Effector memory CD8-positive, alpha-beta T cell (primary cell): ENCODE measurements around the gene SNU13.
"Not testable (repeated sequence)": the region's sequence is repeated elsewhere in the genome, so short reads cannot be mapped to it uniquely, and the experiment has no call there.

Experiments used
- ATAC-seq: fragments of 150-1000 bp; cut with Tn5 transposase; replicated peaks from 2 replicates; pipeline ENCODE4 v1.10.0; 2021; ENCODE audit warnings: mild to moderate bottlenecking, moderate library complexity
- DNase-seq, 3 experiments: peaks; one replicate each; pipeline ENCODE4 v3.0.0; 2021
- H3K27ac Mint-ChIP-seq, 2 donors: one replicate each; pipeline ENCODE4 v1.8.0; 2022; ENCODE audit warnings: mild to moderate bottlenecking in 2 of 2, mixed read lengths in 2 of 2, moderate library complexity in 2 of 2
- H3K27me3 Mint-ChIP-seq, 2 donors: one replicate each; pipeline ENCODE4 v1.8.0; 2022; ENCODE audit warnings: mixed read lengths in 2 of 2
- H3K36me3 Mint-ChIP-seq: one replicate; pipeline ENCODE4 v1.8.0; 2022; ENCODE audit warnings: mild to moderate bottlenecking, moderate library complexity, mixed read lengths; ENCODE audit not compliant: insufficient read depth
- H3K4me1 Mint-ChIP-seq, 2 donors: one replicate each; pipeline ENCODE4 v1.8.0; 2022; ENCODE audit warnings: low read depth in 2 of 2, mixed read lengths in 2 of 2
- H3K4me3 Mint-ChIP-seq, 2 donors: one replicate each; pipeline ENCODE4 v1.8.0; 2022; ENCODE audit warnings: mild to moderate bottlenecking in 2 of 2, mixed read lengths in 2 of 2, moderate library complexity in 2 of 2
- H3K9me3 Mint-ChIP-seq, 2 donors: one replicate each; pipeline ENCODE4 v1.8.0; 2022; ENCODE audit warnings: mixed read lengths in 2 of 2
- total RNA-seq, 9 experiments: gene quantifications; one replicate each; lab custom pipeline; 2026; lab: John Stamatoyannopoulos, UW

Gene SNU13
- total RNA-seq: 59.6 to 187 (median 89.7) reads per million in 9 experiments

DNA sequence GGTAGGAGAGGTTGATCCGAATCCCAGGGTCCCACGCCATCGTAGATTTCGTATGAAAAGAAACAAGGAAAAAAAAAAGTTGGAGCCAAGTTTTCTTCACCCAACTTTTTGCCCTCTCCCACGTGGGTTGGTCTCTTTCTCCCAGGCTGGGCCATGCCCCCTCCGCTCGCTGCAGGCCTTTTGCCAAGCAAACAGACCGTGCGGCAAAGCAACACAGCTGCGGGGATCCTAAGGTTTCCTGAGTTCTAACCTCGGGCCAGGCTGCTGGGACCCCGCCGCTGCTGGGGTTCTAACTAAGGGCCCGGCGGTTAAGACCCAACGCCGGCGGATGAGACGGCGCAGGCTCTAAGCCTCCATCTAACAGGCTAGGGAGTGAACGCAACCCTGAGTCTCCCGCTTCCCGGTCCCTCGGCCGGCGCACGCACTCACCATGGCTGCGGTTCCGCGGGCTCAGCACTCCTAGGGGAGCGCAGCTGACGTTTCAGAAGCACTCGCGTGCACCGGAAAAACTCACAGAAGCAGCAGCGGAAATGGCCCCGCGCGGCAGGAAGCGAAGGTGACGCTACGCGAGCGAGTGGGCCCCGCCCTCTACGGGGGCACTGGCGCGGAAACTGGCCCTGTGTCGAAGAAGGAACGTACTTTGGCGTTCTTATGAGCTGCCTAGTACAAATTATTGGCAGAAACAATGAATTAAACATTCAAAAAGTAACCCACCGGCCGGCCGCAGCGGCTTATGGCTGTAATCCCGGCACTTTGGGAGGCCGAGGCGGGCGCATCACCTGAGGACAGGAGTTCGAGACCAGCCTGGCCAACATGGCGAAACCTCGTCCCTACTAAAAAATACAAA is at the start of gene SNU13:
SNU13 (minus strand) TSS at position 503 of the 847 bp plus-strand sequence; CDS start at position 432, 71 bp downstream.
- Mint-ChIP-seq H3K4me3 (peak within 1 kb of the TSS; percentile 94 to 95), H3K9me3 (no peaks in the 10 kb centered on the region), H3K36me3 (peaks cover 24% of the 10 kb centered on the region), H3K27me3 (no peaks in the 10 kb centered on the region), H3K27ac (peak within 1 kb of the TSS; percentile 99), H3K4me1 (peaks cover 15 to 21% of the 10 kb centered on the region in 2 donors)
- peak; percentile 86 to 87 (median 87) for DNase-seq
- ATAC-seq: peak; percentile 95

DNA sequence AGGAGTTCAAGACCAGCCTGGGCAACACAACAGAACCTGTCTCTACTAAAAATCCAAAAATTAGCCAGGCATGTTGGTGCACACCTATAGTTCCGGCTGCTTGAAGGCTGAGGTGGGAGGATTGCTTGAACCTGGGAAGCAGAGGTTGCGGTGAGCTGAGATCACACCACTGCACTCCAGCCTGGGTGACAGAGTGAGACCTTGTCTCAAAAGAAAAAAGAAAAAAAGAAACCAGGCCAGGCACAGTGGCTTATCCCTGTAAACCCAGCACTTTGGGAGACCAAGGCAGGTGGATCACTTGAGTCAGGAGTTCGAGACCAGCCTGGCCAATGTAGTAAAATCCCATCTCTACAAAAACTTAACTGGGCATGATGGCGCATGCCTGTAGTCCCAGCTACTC is 44.6 kb upstream of the SNU13 start:
- H3K4me3 Mint-ChIP-seq, H3K4me1 Mint-ChIP-seq, H3K27me3 Mint-ChIP-seq, DNase-seq, H3K9me3 Mint-ChIP-seq, H3K36me3 Mint-ChIP-seq, ATAC-seq, H3K27ac Mint-ChIP-seq: not testable (repeated sequence)

DNA sequence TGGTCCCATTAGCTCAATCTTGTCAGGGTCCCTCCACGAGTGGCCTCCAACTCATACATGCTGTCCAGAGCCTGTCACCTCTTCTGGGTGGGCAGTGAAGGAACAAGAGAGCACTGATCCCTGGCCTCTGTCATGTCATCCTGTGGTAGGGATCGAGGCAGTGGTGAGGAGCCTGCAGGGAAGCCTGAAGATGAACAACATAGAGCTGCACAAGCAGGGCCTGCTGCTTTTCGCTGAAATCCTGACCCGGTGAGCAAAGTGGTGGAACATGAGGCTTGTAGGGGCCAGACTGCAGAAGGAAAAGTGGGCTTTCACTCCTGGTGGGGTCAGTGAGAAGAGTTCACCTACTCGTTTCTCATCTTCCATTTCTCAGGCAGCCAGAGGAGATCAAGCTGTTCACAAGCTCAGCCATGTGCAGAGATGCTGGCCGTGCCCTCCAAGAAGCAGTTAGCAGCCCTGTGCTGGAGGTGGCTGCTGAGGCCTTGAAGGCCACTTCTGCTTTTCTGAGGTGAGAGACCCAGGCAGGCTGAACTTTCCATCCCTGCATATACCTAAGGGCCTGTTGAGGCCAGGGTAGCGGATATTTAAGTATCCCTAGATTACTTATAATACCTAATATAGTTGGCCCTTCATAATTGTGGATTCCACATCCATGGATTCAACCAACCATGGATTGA is 43.6 kb upstream of the SNU13 start:
- H3K27ac Mint-ChIP-seq: no peak overlapping the region
- H3K4me3 Mint-ChIP-seq: no peak overlapping the region
- no peaks in the 10 kb centered on the region for H3K27me3 Mint-ChIP-seq
- no peaks in the 10 kb centered on the region for H3K9me3 Mint-ChIP-seq
- DNase-seq: no peak
- H3K4me1 Mint-ChIP-seq: no peaks in the 10 kb centered on the region
- no peaks in the 10 kb centered on the region for H3K36me3 Mint-ChIP-seq
- no peak for ATAC-seq

GRCh38 chr22:41731609-41732008 is 42.9 kb upstream of the SNU13 start:
- no peak overlapping the region for H3K27ac Mint-ChIP-seq
- no peak for DNase-seq
- no peaks in the 10 kb centered on the region for H3K36me3 Mint-ChIP-seq
- ATAC-seq: no peak
- no peak overlapping the region for H3K4me3 Mint-ChIP-seq
- no peaks in the 10 kb centered on the region for H3K27me3 Mint-ChIP-seq
- no peaks in the 10 kb centered on the region for H3K4me1 Mint-ChIP-seq
- H3K9me3 Mint-ChIP-seq: no peaks in the 10 kb centered on the region

- Mint-ChIP-seq H3K4me1 (no peaks in the 10 kb centered on the region), H3K27me3 (peaks cover 0 to 9% of the 10 kb centered on the region in 2 donors), H3K27ac (no peak overlapping the region), H3K4me3 (no peak overlapping the region), H3K9me3 (no peaks in the 10 kb centered on the region), H3K36me3 (no peaks in the 10 kb centered on the region)
- DNase-seq (no peak), ATAC-seq (no peak)
Measured at GRCh38 chr22:41725510-41726110, 36.9 kb upstream of the SNU13 start.

DNA sequence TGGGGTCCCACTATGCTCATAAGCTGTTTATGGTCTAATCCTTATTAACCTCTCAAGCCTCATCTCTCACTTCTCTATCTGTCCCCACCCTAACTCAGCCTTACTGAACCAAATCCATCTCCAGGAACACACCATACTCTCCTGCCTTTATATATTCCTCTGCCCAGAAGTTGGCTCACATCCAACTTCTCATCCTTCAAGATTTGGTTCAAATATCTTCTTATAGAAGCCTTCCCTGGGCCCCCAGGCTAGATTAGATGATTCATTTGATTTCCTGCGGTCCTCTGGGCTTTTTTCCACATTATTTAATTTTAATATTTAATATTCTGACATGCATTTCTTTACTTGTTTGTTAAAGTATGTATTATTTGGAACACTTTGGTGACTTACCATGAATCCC is 33.8 kb upstream of the SNU13 start:
- no peaks in the 10 kb centered on the region for H3K4me1 Mint-ChIP-seq
- no peaks in the 10 kb centered on the region for H3K36me3 Mint-ChIP-seq
- peaks cover 0 to 9% of the 10 kb centered on the region in 2 donors for H3K27me3 Mint-ChIP-seq
- H3K9me3 Mint-ChIP-seq: no peaks in the 10 kb centered on the region
- no peak overlapping the region for H3K4me3 Mint-ChIP-seq
- DNase-seq (no peak), ATAC-seq (no peak)
- H3K27ac Mint-ChIP-seq: no peak overlapping the region

GRCh38 chr22:41713004-41713403 is 24.3 kb upstream of the SNU13 start:
- ATAC-seq: no peak
- no peaks in the 10 kb centered on the region for H3K4me1 Mint-ChIP-seq
- no peak for DNase-seq
- H3K9me3 Mint-ChIP-seq: no peaks in the 10 kb centered on the region
- no peak overlapping the region for H3K27ac Mint-ChIP-seq
- H3K4me3 Mint-ChIP-seq: no peak overlapping the region
- peaks cover 3% of the 10 kb centered on the region for H3K36me3 Mint-ChIP-seq
- H3K27me3 Mint-ChIP-seq: no peaks in the 10 kb centered on the region

DNA sequence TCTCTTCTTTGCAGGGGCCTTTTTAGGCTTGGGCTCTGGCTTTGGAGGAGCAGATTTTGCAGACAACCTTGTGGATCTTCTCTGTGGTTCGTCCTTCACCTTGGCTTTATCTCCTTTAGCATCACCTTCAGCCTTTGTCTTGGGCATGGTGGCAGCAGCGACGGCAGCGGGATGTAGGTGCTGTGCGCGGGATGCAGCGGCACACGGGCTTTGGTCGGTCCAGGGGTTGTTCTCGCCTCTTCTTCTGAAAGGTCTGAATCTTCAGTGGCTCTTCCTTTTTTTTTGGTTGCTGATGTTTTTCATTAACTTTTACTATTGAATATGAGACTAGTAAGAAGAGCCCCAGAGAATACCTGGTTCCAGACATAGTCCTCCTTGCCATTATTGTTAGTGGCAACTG is 20.7 kb upstream of the SNU13 start:
- no peak for ATAC-seq
- Mint-ChIP-seq H3K27ac (no peak overlapping the region), H3K4me1 (no peaks in the 10 kb centered on the region), H3K4me3 (no peak overlapping the region), H3K9me3 (no peaks in the 10 kb centered on the region), H3K27me3 (no peaks in the 10 kb centered on the region), H3K36me3 (peaks cover 3% of the 10 kb centered on the region)
- no peak for DNase-seq

- no peak overlapping the region for H3K27ac Mint-ChIP-seq
- DNase-seq: no peak
Measured at GRCh38 chr22:41702763-41703162, 14.1 kb upstream of the SNU13 start.

GRCh38 chr22:41700108-41700364 is 11.4 kb upstream of the SNU13 start:
- Mint-ChIP-seq H3K36me3 (peaks cover 11% of the 10 kb centered on the region), H3K4me1 (peaks cover 6 to 9% of the 10 kb centered on the region in 2 donors), H3K27me3 (no peaks in the 10 kb centered on the region), H3K4me3 (no peak overlapping the region), H3K9me3 (no peaks in the 10 kb centered on the region), H3K27ac (no peak overlapping the region)
- ATAC-seq (no peak), DNase-seq (no peak)

More at GRCh38 chr22:41702763-41703162, 14.1 kb upstream of the SNU13 start:
- no peak for ATAC-seq
- Mint-ChIP-seq H3K4me1 (peaks cover 0 to 3% of the 10 kb centered on the region in 2 donors), H3K27me3 (no peaks in the 10 kb centered on the region), H3K9me3 (no peaks in the 10 kb centered on the region), H3K36me3 (peaks cover 8% of the 10 kb centered on the region), H3K4me3 (no peak overlapping the region)

DNA sequence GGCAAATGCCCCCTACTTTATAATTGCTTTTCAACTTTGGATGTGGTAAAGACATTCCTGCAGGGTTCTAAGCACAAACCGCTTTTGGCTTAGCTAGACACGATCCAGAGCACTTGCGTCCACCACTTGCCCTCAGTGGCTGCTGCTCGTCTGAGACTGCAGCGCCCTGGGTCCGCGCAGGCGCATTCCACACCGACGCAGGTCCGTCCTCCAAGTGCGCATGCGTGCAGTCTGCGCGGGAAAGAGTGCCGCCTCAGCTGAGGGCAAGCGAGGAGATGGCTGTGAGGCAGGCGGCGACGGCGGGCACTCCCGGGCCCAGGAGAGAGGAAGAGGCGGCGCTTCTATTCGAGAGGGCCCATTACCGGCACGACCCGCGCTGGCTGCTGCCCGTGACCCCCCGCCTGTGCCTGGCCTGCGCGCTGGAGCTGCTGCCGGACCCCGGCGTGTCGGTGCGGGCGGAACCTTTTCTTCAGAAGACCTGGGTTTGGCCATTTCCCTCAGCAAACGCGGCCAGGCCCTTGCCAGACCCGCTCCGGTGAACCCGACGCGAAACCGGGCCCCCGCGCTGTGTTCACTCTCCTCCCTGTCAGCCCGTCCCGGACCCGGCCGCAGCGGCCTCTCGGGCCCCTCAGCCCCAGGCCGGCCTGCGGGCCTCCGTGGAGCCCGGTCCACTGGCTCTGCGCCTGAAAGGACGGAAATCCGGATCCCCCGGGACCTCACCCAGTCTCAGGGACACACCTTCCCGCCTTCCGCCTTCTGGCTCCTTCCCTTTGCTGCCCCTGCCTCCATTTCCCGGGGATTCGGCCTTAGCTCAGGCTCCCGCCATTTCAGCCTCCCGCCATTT is 10.8 kb upstream of the SNU13 start, which contains the start of gene MEI1:
MEI1 (plus strand) TSS at position 240 of the 844 bp plus-strand sequence; CDS start at position 276, 36 bp downstream.
- ATAC-seq: peak; percentile 66
- Mint-ChIP-seq H3K4me3 (peak within 1 kb of the TSS; percentile 60 to 68), H3K27ac (peak within 1 kb of the TSS; percentile 18 to 67), H3K36me3 (peaks cover 11% of the 10 kb centered on the region), H3K27me3 (no peaks in the 10 kb centered on the region), H3K4me1 (peaks cover 6 to 9% of the 10 kb centered on the region in 2 donors), H3K9me3 (no peaks in the 10 kb centered on the region)
- DNase-seq: peak; percentile 63 to 79 (median 76)

- Mint-ChIP-seq H3K9me3 (no peaks in the 10 kb centered on the region), H3K4me1 (peaks cover 6 to 9% of the 10 kb centered on the region in 2 donors), H3K27me3 (no peaks in the 10 kb centered on the region), H3K27ac (peak overlapping the region in 1 of 2 donors; percentile 84), H3K36me3 (peaks cover 11% of the 10 kb centered on the region), H3K4me3 (peak overlapping the region; percentile 53 to 55)
- ATAC-seq (peak; percentile 88), DNase-seq (peak; percentile 88 to 92 (median 91))
Measured at GRCh38 chr22:41697126-41697775, 8.6 kb upstream of the SNU13 start.
